OCI-LY3 (cell line): ENCODE measurements around the gene CNNM2.

Source experiments
- H2AFZ ChIP-seq: fragments of 200-600, 300-600 bp; shearing (Covaris generic); 2 replicates; pipeline ENCODE4 v1.6.0; 2014; ENCODE audit warnings: antibody characterized with exemption, low read depth, low read length
- H3K27ac ChIP-seq: fragments of 200-600, 300-600 bp; sonication (generic); 2 replicates; pipeline ENCODE4 v1.5.1; 2014; ENCODE audit warnings: mild to moderate bottlenecking, low read length, moderate library complexity, mixed read lengths
- H3K27me3 ChIP-seq: fragments of 200-600, 300-600 bp; sonication (generic); 2 replicates; pipeline ENCODE4 v1.6.1; 2014; ENCODE audit warnings: low read depth, low read length, mixed read lengths
- H3K36me3 ChIP-seq: fragments of 200-600, 300-600 bp; sonication (generic); replicated peaks from 2 replicates; pipeline ENCODE3; 2014; ENCODE audit warnings: low read depth, low read length, mixed read lengths
- H3K4me1 ChIP-seq: fragments of 300-600, 200-600 bp; sonication (generic); 2 replicates; pipeline ENCODE4 v1.6.1; 2014; ENCODE audit warnings: low read length, mixed read lengths
- H3K4me2 ChIP-seq: fragments of 200-600, 300-600 bp; sonication (generic); 2 replicates; pipeline ENCODE4 v1.6.1; 2014; ENCODE audit warnings: low read length, mixed read lengths
- H3K4me3 ChIP-seq: fragments of 300-600, 200-600 bp; sonication (generic); 2 replicates; pipeline ENCODE4 v1.5.1; 2014; ENCODE audit warnings: antibody characterized with exemption, mild to moderate bottlenecking, low read length, moderate library complexity
- H3K79me2 ChIP-seq: fragments of 300-600, 200-600 bp; shearing (Covaris generic); 2 replicates; pipeline ENCODE4 v1.6.1; 2014; ENCODE audit warnings: mild to moderate bottlenecking, low read length, mixed read lengths
- H3K9ac ChIP-seq: fragments of 300-600, 200-600 bp; shearing (Covaris generic); 2 replicates; pipeline ENCODE4 v1.6.0; 2014; ENCODE audit warnings: mild to moderate bottlenecking, low read length, moderate library complexity
- H3K9me3 ChIP-seq: fragments of 200-600, 300-600 bp; shearing (Covaris generic); 2 replicates; pipeline ENCODE4 v1.6.1; 2014; ENCODE audit warnings: low read length, mixed read lengths; ENCODE audit not compliant: insufficient read depth
- H4K20me1 ChIP-seq: fragments of 200-600, 300-600 bp; sonication (generic); 2 replicates; pipeline ENCODE4 v1.6.1; 2016; ENCODE audit warnings: low read length, mixed read lengths; ENCODE audit not compliant: insufficient read depth
- CTCF ChIP-seq: fragments of 200-600, 300-600 bp; sonication (generic); IDR thresholded peaks from 2 replicates; pipeline ENCODE4 v1.5.1; 2014; ENCODE audit warnings: antibody characterized with exemption, low read length, low read depth
- EZH2phosphoT487 ChIP-seq: fragments of 200-600 bp; shearing (Covaris generic); IDR thresholded peaks from 2 replicates; pipeline ENCODE4 v1.6.1; 2018; ENCODE audit warnings: antibody characterized with exemption, mixed run types, low read depth

CNNM2 gene

GRCh38 chr10:103079100-103079499 is 161.0 kb downstream of the CNNM2 start:
- H3K4me1 ChIP-seq: no peaks in the 10 kb centered on the region
- no peaks in the 10 kb centered on the region for H3K36me3 ChIP-seq
- H2AFZ ChIP-seq: no peak overlapping the region
- H3K9ac ChIP-seq: no peak overlapping the region
- no peaks in the 10 kb centered on the region for H3K9me3 ChIP-seq
- H3K4me2 ChIP-seq: no peak overlapping the region
- no peaks in the 10 kb centered on the region for H4K20me1 ChIP-seq
- H3K27me3 ChIP-seq: no peaks in the 10 kb centered on the region
- TF ChIP-seq EZH2phosphoT487: no peak
- TF ChIP-seq CTCF: no peak
- H3K27ac ChIP-seq: no peak overlapping the region
- no peak overlapping the region for H3K4me3 ChIP-seq
- no peaks in the 10 kb centered on the region for H3K79me2 ChIP-seq

GRCh38 chr10:103079946-103080345 is 161.9 kb downstream of the CNNM2 start:
- TF ChIP-seq CTCF (no peak), EZH2phosphoT487 (no peak)
- H2AFZ ChIP-seq: no peak overlapping the region
- no peaks in the 10 kb centered on the region for H3K36me3 ChIP-seq
- no peak overlapping the region for H3K4me2 ChIP-seq
- no peaks in the 10 kb centered on the region for H3K79me2 ChIP-seq
- H4K20me1 ChIP-seq: no peaks in the 10 kb centered on the region
- no peak overlapping the region for H3K4me3 ChIP-seq
- no peaks in the 10 kb centered on the region for H3K9me3 ChIP-seq
- no peaks in the 10 kb centered on the region for H3K4me1 ChIP-seq
- no peaks in the 10 kb centered on the region for H3K27me3 ChIP-seq
- H3K27ac ChIP-seq: no peak overlapping the region
- H3K9ac ChIP-seq: no peak overlapping the region

- Histone ChIP-seq H4K20me1 (no peaks in the 10 kb centered on the region), H3K9ac (no peak overlapping the region), H3K4me3 (no peak overlapping the region), H3K79me2 (no peaks in the 10 kb centered on the region), H3K36me3 (no peaks in the 10 kb centered on the region), H3K4me1 (no peaks in the 10 kb centered on the region), H3K4me2 (no peak overlapping the region), H3K27me3 (no peaks in the 10 kb centered on the region), H3K27ac (no peak overlapping the region), H3K9me3 (no peaks in the 10 kb centered on the region), H2AFZ (no peak overlapping the region)
- TF ChIP-seq CTCF (no peak), EZH2phosphoT487 (no peak)
Observed at GRCh38 chr10:103080891-103081581, 162.9 kb downstream of the CNNM2 start.

GRCh38 chr10:103082683-103083082 is 164.6 kb downstream of the CNNM2 start:
- Histone ChIP-seq H2AFZ (no peak overlapping the region), H3K36me3 (no peaks in the 10 kb centered on the region), H4K20me1 (no peaks in the 10 kb centered on the region), H3K9ac (no peak overlapping the region), H3K4me2 (no peak overlapping the region), H3K79me2 (no peaks in the 10 kb centered on the region), H3K9me3 (no peaks in the 10 kb centered on the region), H3K27me3 (no peaks in the 10 kb centered on the region), H3K4me1 (no peaks in the 10 kb centered on the region), H3K4me3 (no peak overlapping the region), H3K27ac (no peak overlapping the region)
- TF ChIP-seq EZH2phosphoT487 (no peak), CTCF (no peak)
